Activated CD4-positive, alpha-beta T cell treated with anti-CD3 and anti-CD28 coated beads, Interleukin-2, amount 10 ng/mL, durations not matched to agents 7 days and 5 days (primary cell): ENCODE data around the gene ANKRD12. TPM values are rescaled to one million over a fixed set of nuclear protein-coding genes. Genes with fewer than 3 reads are reported as not detected.

Source experiments
- CTCF ChIA-PET: fragments of 350-600 bp; sonication (Branson Sonifier 250); formaldehyde crosslinking; loops from one replicate; lab custom pipeline; 2021; ENCODE audit warnings: antibody characterized with exemption; lab: Charles Lee
- POLR2A ChIA-PET: fragments of 350-600 bp; sonication (Branson Sonifier 250); formaldehyde crosslinking; loops from one replicate; lab custom pipeline; 2021; ENCODE audit warnings: antibody characterized with exemption; lab: Charles Lee
- DNase-seq: peaks from one replicate; pipeline ENCODE4 v3.0.0-alpha.2; 2020
- H3K27ac Mint-ChIP-seq: one replicate; pipeline ENCODE4 v1.8.0; 2021; ENCODE audit warnings: mild to moderate bottlenecking, moderate library complexity, mixed read lengths
- H3K27me3 Mint-ChIP-seq: one replicate; pipeline ENCODE4 v1.8.0; 2021; ENCODE audit warnings: mixed read lengths
- H3K36me3 Mint-ChIP-seq: one replicate; pipeline ENCODE4 v1.8.0; 2021; ENCODE audit warnings: low read depth, mixed read lengths
- H3K4me1 Mint-ChIP-seq: one replicate; pipeline ENCODE4 v1.8.0; 2021; ENCODE audit warnings: mixed read lengths
- H3K4me3 Mint-ChIP-seq: one replicate; pipeline ENCODE4 v1.8.0; 2021; ENCODE audit warnings: mild to moderate bottlenecking, moderate library complexity, mixed read lengths
- H3K9me3 Mint-ChIP-seq: one replicate; pipeline ENCODE4 v1.8.0; 2021; ENCODE audit warnings: mixed read lengths
- total RNA-seq, 2 experiments: library from RNA; stranded (reverse); gene quantifications; one replicate each; pipeline ENCODE4 v1.2.3, GENCODE V29; 2021

The ANKRD12 gene
- total RNA-seq, 2 experiments from 2014 or later, result 79.4 to 107 TPM

- no peak overlapping the region for H3K4me3 Mint-ChIP-seq
- H3K27me3 Mint-ChIP-seq, result no peaks in the 10 kb centered on the region
- no peak for DNase-seq
- peaks cover 14% of the 10 kb centered on the region for H3K36me3 Mint-ChIP-seq
- ChIA-PET CTCF (interaction anchor here (1.0 to 1.5 kb wide), 4 partner anchors 9 to 42 kb away, joined by 4 to 5 read pairs (median 4); no protein-coding TSS in a partner anchor), POLR2A (interaction anchor here (1.1 kb wide), 1 partner anchor 14 kb away, joined by 3 read pairs; no protein-coding TSS in a partner anchor)
- H3K9me3 Mint-ChIP-seq, result no peaks in the 10 kb centered on the region
- H3K4me1 Mint-ChIP-seq, result peaks cover 68% of the 10 kb centered on the region
- no peak overlapping the region for H3K27ac Mint-ChIP-seq
Observed at GRCh38 chr18:9096685-9097084, 39.9 kb upstream of the ANKRD12 start.

GRCh38 chr18:9097349-9097748 is 39.2 kb upstream of the ANKRD12 start:
- no peak overlapping the region for H3K4me3 Mint-ChIP-seq
- no peak for DNase-seq
- H3K4me1 Mint-ChIP-seq, result peaks cover 62% of the 10 kb centered on the region
- no peak overlapping the region for H3K27ac Mint-ChIP-seq
- no peaks in the 10 kb centered on the region for H3K27me3 Mint-ChIP-seq
- no peaks in the 10 kb centered on the region for H3K9me3 Mint-ChIP-seq
- CTCF ChIA-PET, result interaction anchor here (1.0 to 3.0 kb wide), 4 partner anchors 8 to 15 kb away, joined by 4 to 13 read pairs (median 4); no protein-coding TSS in a partner anchor
- POLR2A ChIA-PET, result interaction anchor here (1.1 kb wide), 1 partner anchor 14 kb away, joined by 3 read pairs; no protein-coding TSS in a partner anchor
- peaks cover 16% of the 10 kb centered on the region for H3K36me3 Mint-ChIP-seq

DNA sequence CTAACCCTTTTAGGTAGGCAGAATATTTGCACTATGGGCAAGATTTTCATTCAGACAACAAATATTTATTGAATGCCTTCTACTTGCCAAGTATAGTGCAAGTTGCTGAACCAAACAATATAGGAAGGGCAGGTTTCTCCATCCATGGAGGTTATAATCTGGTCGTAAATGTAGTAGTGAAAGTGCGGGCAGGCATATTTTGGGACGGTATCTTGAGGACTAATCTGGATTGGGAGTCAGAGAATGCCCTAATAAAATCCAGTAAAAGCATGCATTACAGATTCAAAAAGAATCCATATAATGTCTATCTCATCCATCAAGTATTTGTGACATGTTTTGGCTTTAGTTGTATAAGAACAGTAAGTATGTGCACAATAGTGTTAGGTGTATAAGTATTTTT is 35.8 kb upstream of the ANKRD12 start:
- H3K9me3 Mint-ChIP-seq, result no peaks in the 10 kb centered on the region
- H3K36me3 Mint-ChIP-seq, result peaks cover 38% of the 10 kb centered on the region
- POLR2A ChIA-PET, result interaction anchor here (0.5 to 1.8 kb wide), 2 partner anchors 11 to 81 kb away, joined by 4 to 18 read pairs; no protein-coding TSS in a partner anchor
- no peak for DNase-seq
- no peak overlapping the region for H3K4me3 Mint-ChIP-seq
- H3K27ac Mint-ChIP-seq, result peak overlapping the region; percentile 22
- no peaks in the 10 kb centered on the region for H3K27me3 Mint-ChIP-seq
- CTCF ChIA-PET, result interaction anchor here (0.8 to 3.8 kb wide), 4 partner anchors 9 to 28 kb away, joined by 4 to 15 read pairs (median 6); no protein-coding TSS in a partner anchor
- H3K4me1 Mint-ChIP-seq, result peaks cover 50% of the 10 kb centered on the region

- ChIA-PET POLR2A (interaction anchor here (0.7 to 1.8 kb wide), 4 partner anchors 11 to 52 kb away, joined by 4 to 18 read pairs (median 4); no protein-coding TSS in a partner anchor), CTCF (interaction anchor here (0.7 to 3.8 kb wide), 6 partner anchors 10 to 30 kb away, joined by 4 to 15 read pairs (median 5); no protein-coding TSS in a partner anchor)
- Mint-ChIP-seq H3K9me3 (no peaks in the 10 kb centered on the region), H3K27ac (peak overlapping the region; percentile 98), H3K4me3 (peak overlapping the region; percentile 93), H3K4me1 (peaks cover 55% of the 10 kb centered on the region), H3K36me3 (peaks cover 47% of the 10 kb centered on the region), H3K27me3 (no peaks in the 10 kb centered on the region)
- DNase-seq, result peak; percentile 52
Observed at GRCh38 chr18:9101730-9102507, 34.7 kb upstream of the ANKRD12 start.

DNA sequence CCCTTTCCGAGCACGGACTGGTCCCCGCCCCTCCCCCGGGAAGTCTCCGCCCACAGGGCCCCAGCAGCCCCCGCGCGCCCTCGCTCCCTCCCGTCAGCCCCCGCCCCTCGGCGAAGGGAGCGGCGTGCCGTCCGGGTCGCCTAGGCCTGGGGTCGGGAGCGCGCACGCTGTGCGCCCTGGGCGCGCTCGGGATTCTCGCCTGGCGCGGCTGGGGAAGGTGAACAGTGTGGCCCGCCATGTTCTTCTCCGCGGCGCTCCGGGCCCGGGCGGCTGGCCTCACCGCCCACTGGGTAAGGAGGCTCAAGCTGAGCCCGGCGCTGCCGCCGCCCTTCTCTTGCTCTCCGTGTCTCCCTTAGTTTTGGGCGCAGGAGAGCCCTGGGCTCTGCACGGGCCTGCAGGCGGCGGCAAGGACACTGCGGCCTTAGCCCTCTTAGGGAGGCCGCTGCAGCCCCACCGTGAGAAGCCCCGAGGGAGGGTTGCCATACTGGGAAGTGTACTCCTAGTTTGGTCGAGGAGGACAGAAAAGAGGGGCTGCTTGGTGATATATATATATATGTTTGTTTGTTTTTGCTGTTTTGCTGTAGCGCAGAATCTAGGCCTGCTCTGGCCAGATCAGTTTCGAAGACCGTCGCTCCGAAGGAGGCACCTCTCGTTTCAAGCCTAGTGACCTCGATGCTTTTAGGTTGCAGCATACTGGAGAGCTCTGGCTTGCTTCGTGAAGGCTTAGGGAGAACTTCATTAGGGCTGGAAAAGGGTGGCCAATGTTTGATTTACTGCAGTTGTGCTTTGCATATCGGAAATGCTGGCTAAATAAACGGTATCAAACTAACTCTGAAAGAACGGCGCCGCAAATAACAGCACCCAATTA is 33.8 kb upstream of the ANKRD12 start, which contains the start of gene NDUFV2:
Gene NDUFV2, plus strand, starts transcription at position 192 of the 868 bp plus-strand sequence. Its CDS starts 45 bp downstream, at position 237.
- CTCF ChIA-PET, result interaction anchor here (0.6 to 3.8 kb wide), 10 partner anchors 9 to 31 kb away, joined by 3 to 15 read pairs (median 4); no protein-coding TSS in a partner anchor
- Mint-ChIP-seq H3K9me3 (no peaks in the 10 kb centered on the region), H3K4me1 (peaks cover 55% of the 10 kb centered on the region), H3K27ac (peak within 1 kb of the TSS; percentile 98), H3K4me3 (peak within 1 kb of the TSS; percentile 93), H3K27me3 (no peaks in the 10 kb centered on the region), H3K36me3 (peaks cover 54% of the 10 kb centered on the region)
- peak; percentile 97 for DNase-seq
- POLR2A ChIA-PET, result interaction anchor here (0.5 to 1.8 kb wide), 4 partner anchors 12 to 90 kb away, joined by 4 to 18 read pairs (median 4); no protein-coding TSS in a partner anchor

GRCh38 chr18:9103376-9103873 is 33.2 kb upstream of the ANKRD12 start:
- ChIA-PET CTCF (interaction anchor here (0.6 to 1.4 kb wide), 5 partner anchors 10 to 32 kb away, joined by 3 to 4 read pairs (median 3); no protein-coding TSS in a partner anchor), POLR2A (interaction anchor here (0.5 to 1.7 kb wide), 3 partner anchors 12 to 89 kb away, joined by 3 to 5 read pairs (median 4); no protein-coding TSS in a partner anchor)
- H3K27me3 Mint-ChIP-seq, result no peaks in the 10 kb centered on the region
- H3K9me3 Mint-ChIP-seq, result no peaks in the 10 kb centered on the region
- H3K27ac Mint-ChIP-seq, result peak overlapping the region; percentile 98
- peaks cover 59% of the 10 kb centered on the region for H3K4me1 Mint-ChIP-seq
- no peak for DNase-seq
- H3K4me3 Mint-ChIP-seq, result peak overlapping the region; percentile 93
- H3K36me3 Mint-ChIP-seq, result peaks cover 53% of the 10 kb centered on the region

DNA sequence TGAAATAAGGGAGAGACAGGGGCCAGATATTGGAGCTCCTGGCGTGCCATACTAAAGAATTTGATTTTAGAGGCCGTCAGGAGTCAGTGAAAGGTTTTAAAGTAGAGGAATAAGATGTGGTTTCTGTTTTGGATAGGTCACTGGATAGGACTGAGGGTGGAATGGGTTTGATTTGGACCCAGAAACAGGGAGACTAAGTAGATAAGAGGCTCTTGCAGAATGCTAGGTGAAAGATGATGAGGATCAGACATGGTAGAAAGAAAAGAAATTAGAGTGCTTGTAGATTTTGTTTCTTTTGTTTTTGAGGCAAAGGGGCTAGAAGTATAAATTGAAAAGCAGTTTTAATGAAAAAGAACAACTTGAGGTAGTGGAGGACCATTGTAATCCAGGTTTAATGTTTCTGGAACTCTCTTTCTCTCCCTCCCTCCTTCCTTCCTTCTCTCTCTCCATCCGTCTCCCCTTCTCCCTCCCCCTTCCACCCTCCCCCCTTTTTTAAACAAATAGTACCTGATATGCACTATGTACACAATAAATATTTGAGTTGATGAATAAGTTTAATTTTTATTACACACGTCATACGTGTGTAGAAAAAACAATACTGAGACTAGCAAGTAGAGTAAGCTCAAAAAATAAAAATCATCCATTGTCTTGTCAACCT is 32.2 kb upstream of the ANKRD12 start:
- Mint-ChIP-seq H3K9me3 (no peaks in the 10 kb centered on the region), H3K36me3 (peaks cover 58% of the 10 kb centered on the region), H3K27ac (peak overlapping the region; percentile 98), H3K4me1 (peaks cover 68% of the 10 kb centered on the region), H3K4me3 (peak overlapping the region; percentile 93), H3K27me3 (no peaks in the 10 kb centered on the region)
- ChIA-PET POLR2A (interaction anchor here (1.0 to 1.1 kb wide), 2 partner anchors 9 to 21 kb away, joined by 3 read pairs; no protein-coding TSS in a partner anchor), CTCF (interaction anchor here (0.7 to 2.1 kb wide), 5 partner anchors 13 to 230 kb away, joined by 3 to 8 read pairs (median 4); no protein-coding TSS in a partner anchor)
- no peak for DNase-seq

DNA sequence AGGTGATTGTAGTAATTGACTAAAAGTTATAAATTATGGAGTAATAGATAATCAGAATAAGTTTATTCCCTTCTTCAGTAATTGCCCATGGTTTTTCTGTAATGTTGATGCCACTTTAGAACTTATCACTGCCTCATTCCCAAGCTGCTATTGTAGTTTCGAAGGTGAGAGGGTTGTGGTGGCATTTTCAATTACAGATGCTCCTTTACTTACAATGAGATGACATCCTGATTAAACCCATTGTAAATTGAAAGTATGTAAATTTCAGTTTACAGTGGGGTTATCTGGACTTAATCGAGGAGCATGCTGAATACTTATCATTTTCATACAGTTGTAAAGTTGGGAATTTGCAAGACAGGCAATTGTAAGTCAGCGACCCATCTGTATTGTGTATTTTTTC is 31.2 kb upstream of the ANKRD12 start:
- DNase-seq, result no peak
- Mint-ChIP-seq H3K4me3 (peak overlapping the region; percentile 93), H3K27me3 (no peaks in the 10 kb centered on the region), H3K27ac (peak overlapping the region; percentile 76), H3K4me1 (peaks cover 73% of the 10 kb centered on the region), H3K36me3 (peaks cover 63% of the 10 kb centered on the region), H3K9me3 (no peaks in the 10 kb centered on the region)
- ChIA-PET POLR2A (no interaction called here), CTCF (interaction anchor here (0.9 to 2.1 kb wide), 4 partner anchors 9 to 229 kb away, joined by 3 to 8 read pairs (median 4); no protein-coding TSS in a partner anchor)

DNA sequence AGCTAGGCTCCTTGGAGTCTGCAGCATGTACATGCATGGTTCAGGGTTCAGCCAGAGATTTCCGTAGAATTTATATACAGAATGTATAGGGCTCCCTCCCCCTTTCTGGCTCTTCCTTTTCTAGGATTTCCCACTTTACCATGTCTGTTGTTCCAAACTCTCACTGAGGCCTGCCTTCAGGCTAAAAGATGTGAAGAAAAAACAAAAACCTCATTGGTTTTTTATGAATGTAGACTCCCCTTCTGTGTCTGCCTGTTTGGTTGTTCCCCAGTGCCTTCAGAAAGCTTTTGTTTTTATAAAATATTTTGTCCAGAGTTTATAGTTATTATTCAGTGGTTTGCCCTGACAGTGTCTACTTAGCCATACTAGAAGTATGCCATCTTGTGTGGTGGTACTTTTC is 30.5 kb upstream of the ANKRD12 start:
- H3K9me3 Mint-ChIP-seq, result no peaks in the 10 kb centered on the region
- peaks cover 68% of the 10 kb centered on the region for H3K36me3 Mint-ChIP-seq
- ChIA-PET CTCF (interaction anchor here (0.9 to 2.1 kb wide), 3 partner anchors 10 to 20 kb away, joined by 3 to 8 read pairs (median 4); no protein-coding TSS in a partner anchor), POLR2A (no interaction called here)
- H3K27ac Mint-ChIP-seq, result peak overlapping the region; percentile 76
- DNase-seq, result no peak
- H3K4me3 Mint-ChIP-seq, result peak overlapping the region; percentile 93
- H3K4me1 Mint-ChIP-seq, result peaks cover 74% of the 10 kb centered on the region
- no peaks in the 10 kb centered on the region for H3K27me3 Mint-ChIP-seq

- peaks cover 73% of the 10 kb centered on the region for H3K36me3 Mint-ChIP-seq
- peak overlapping the region; percentile 76 for H3K27ac Mint-ChIP-seq
- no peak for DNase-seq
- ChIA-PET CTCF (interaction anchor here (1.0 to 3.2 kb wide), 3 partner anchors 8 to 25 kb away, joined by 3 to 13 read pairs (median 5); no protein-coding TSS in a partner anchor), POLR2A (no interaction called here)
- H3K9me3 Mint-ChIP-seq, result no peaks in the 10 kb centered on the region
- H3K27me3 Mint-ChIP-seq, result no peaks in the 10 kb centered on the region
- peaks cover 70% of the 10 kb centered on the region for H3K4me1 Mint-ChIP-seq
- peak overlapping the region; percentile 93 for H3K4me3 Mint-ChIP-seq
Observed at GRCh38 chr18:9106800-9107584, 29.6 kb upstream of the ANKRD12 start.
